Bone marrow (tissue), 2 donors: Measurements from ENCODE around the gene IGFBP2.

ENCODE experiments used
- DNase-seq, 2 donors: peaks; one replicate each; lab custom pipeline; 2025; lab: John Stamatoyannopoulos, UW

The IGFBP2 gene

GRCh38 chr2:216681683-216682082, 48.5 kb downstream of the IGFBP2 start:
- DNase-seq = no peak

- DNase-seq = peak in 1 of 2 donors; percentile 24
Observed at GRCh38 chr2:216683846-216684245, 50.6 kb downstream of the IGFBP2 start.

GRCh38 chr2:216685327-216685875, 52.2 kb downstream of the IGFBP2 start:
- DNase-seq = no peak

GRCh38 chr2:216687111-216687510, 53.9 kb downstream of the IGFBP2 start:
- no peak for DNase-seq

GRCh38 chr2:216687646-216688045, 54.4 kb downstream of the IGFBP2 start:
- no peak for DNase-seq

GRCh38 chr2:216688731-216689340, 55.6 kb downstream of the IGFBP2 start:
- DNase-seq = no peak

GRCh38 chr2:216689397-216689796, 56.2 kb downstream of the IGFBP2 start:
- no peak for DNase-seq

- no peak for DNase-seq
Observed at GRCh38 chr2:216690456-216690852, 57.2 kb downstream of the IGFBP2 start.

- DNase-seq = no peak
Observed at GRCh38 chr2:216690853-216691741, 57.9 kb downstream of the IGFBP2 start.

GRCh38 chr2:216692636-216693413, 59.6 kb downstream of the IGFBP2 start:
- DNase-seq = no peak

GRCh38 chr2:216693414-216694080, 60.3 kb downstream of the IGFBP2 start:
- DNase-seq = no peak

- peak in 1 of 2 donors; percentile 18 for DNase-seq
Observed at GRCh38 chr2:216694082-216694825, 61.0 kb downstream of the IGFBP2 start.

GRCh38 chr2:216694826-216695217, 61.6 kb downstream of the IGFBP2 start:
- DNase-seq = no peak

GRCh38 chr2:216695401-216695821, 62.2 kb downstream of the IGFBP2 start, which contains the start of gene IGFBP5:
TSS of gene IGFBP5 (minus strand) at chr2:216695549. CDS start at chr2:216694775, 774 bp downstream.
- DNase-seq = no peak

- no peak for DNase-seq
Observed at GRCh38 chr2:216696321-216696720, 63.1 kb downstream of the IGFBP2 start.

- DNase-seq = no peak
Observed at GRCh38 chr2:216696751-216697560, 63.7 kb downstream of the IGFBP2 start.

GRCh38 chr2:216698293-216698692, 65.1 kb downstream of the IGFBP2 start:
- no peak for DNase-seq

GRCh38 chr2:216698895-216699294, 65.7 kb downstream of the IGFBP2 start:
- no peak for DNase-seq

GRCh38 chr2:216700088-216700567, 66.9 kb downstream of the IGFBP2 start:
- DNase-seq = no peak

GRCh38 chr2:216700781-216701180, 67.6 kb downstream of the IGFBP2 start:
- DNase-seq = no peak
